AG08396 (cell line): ENCODE data around the gene EXOSC10.
"Not testable (repeated sequence)": the region's sequence is repeated elsewhere in the genome, so short reads cannot be mapped to it uniquely, and the experiment has no call there.

Source experiments
- DNase-seq: peaks from one replicate; pipeline ENCODE4 v3.0.0; 2012; ENCODE audit warnings: low spot score, mixed read lengths

EXOSC10 gene

GRCh38 chr1:11109047-11109760, 9.5 kb upstream of the EXOSC10 start:
- DNase-seq = no peak

- DNase-seq = no peak
Measured at GRCh38 chr1:11107599-11107998, 7.9 kb upstream of the EXOSC10 start.

- DNase-seq = no peak
Measured at GRCh38 chr1:11105586-11105985, 5.9 kb upstream of the EXOSC10 start.

- DNase-seq = no peak
Measured at GRCh38 chr1:11101347-11101746, 1.7 kb upstream of the EXOSC10 start.

- not testable (repeated sequence) for DNase-seq
Measured at GRCh38 chr1:11100806-11101205, 1.1 kb upstream of the EXOSC10 start.

- no peak for DNase-seq
Measured at GRCh38 chr1:11100149-11100493, 452 bp upstream of the EXOSC10 start.

GRCh38 chr1:11098931-11099309, 749 bp downstream of the EXOSC10 start:
- DNase-seq = no peak

GRCh38 chr1:11083784-11084183, 15.9 kb downstream of the EXOSC10 start:
- not testable (repeated sequence) for DNase-seq

GRCh38 chr1:11080931-11081330, 18.7 kb downstream of the EXOSC10 start:
- no peak for DNase-seq

- no peak for DNase-seq
Measured at GRCh38 chr1:11078631-11079030, 21.0 kb downstream of the EXOSC10 start.

GRCh38 chr1:11073398-11073797, 26.3 kb downstream of the EXOSC10 start:
- not testable (repeated sequence) for DNase-seq

- no peak for DNase-seq
Measured at GRCh38 chr1:11072216-11072917, 27.3 kb downstream of the EXOSC10 start.

GRCh38 chr1:11071463-11072215, 28.0 kb downstream of the EXOSC10 start:
- no peak for DNase-seq

- DNase-seq = no peak
Measured at GRCh38 chr1:11070876-11071275, 28.8 kb downstream of the EXOSC10 start.

GRCh38 chr1:11068600-11069473, 30.8 kb downstream of the EXOSC10 start:
- no peak for DNase-seq

- DNase-seq = no peak
Measured at GRCh38 chr1:11067716-11068599, 31.7 kb downstream of the EXOSC10 start.

GRCh38 chr1:11065796-11066195, 33.9 kb downstream of the EXOSC10 start:
- no peak for DNase-seq

- DNase-seq = no peak
Measured at GRCh38 chr1:11064942-11065341, 34.7 kb downstream of the EXOSC10 start.

GRCh38 chr1:11063937-11064537, 35.6 kb downstream of the EXOSC10 start:
- DNase-seq = not testable (repeated sequence)

- DNase-seq = no peak
Measured at GRCh38 chr1:11062965-11063401, 36.7 kb downstream of the EXOSC10 start.
